Right lobe of liver (tissue), 6 donors: Measurements from ENCODE around the gene KIAA0825. TPM values are rescaled to one million over a fixed set of nuclear protein-coding genes. Genes with fewer than 3 reads are reported as not detected.

Experiments
- ATAC-seq, 4 donors: fragments of 200-7000 bp; cut with Tn5 transposase; one replicate each; pipeline ENCODE4 v1.9.1; 2020; ENCODE audit warnings: mild to moderate bottlenecking in 4 of 4, moderate library complexity in 4 of 4
- DNase-seq, 3 donors: peaks; one replicate each; pipeline ENCODE4 v3.0.0-alpha.2; 2020
- H3K27ac ChIP-seq, 3 donors: fragments of 200-600 bp; one replicate each; pipeline ENCODE4 v1.8.0; 2022
- H3K27me3 ChIP-seq, 2 donors: fragments of 200-600 bp; one replicate each; pipeline ENCODE4 v1.8.0; 2022
- H3K36me3 ChIP-seq, 4 donors: fragments of 200-600 bp; sonication (generic) in 1 of 4; one replicate each; pipeline versions ENCODE4 v1.5.1 to v1.8.0; 2017 to 2022; ENCODE audit warnings: control low read depth in 1 of 4
- H3K4me1 ChIP-seq, 4 donors: fragments of 200-600 bp; sonication (generic) in 1 of 4; one replicate each; pipeline versions ENCODE4 v1.5.1 to v1.8.0; 2017 to 2022; ENCODE audit warnings: control low read depth in 1 of 4
- H3K4me3 ChIP-seq, 3 donors: fragments of 200-600 bp; one replicate each; pipeline ENCODE4 v1.8.0; 2022
- H3K9me3 ChIP-seq, 4 donors: fragments of 200-600 bp; sonication (generic) in 1 of 4; one replicate each; pipeline versions ENCODE4 v1.5.1 to v1.8.0; 2017 to 2022; ENCODE audit warnings: control low read depth in 1 of 4
- POLR2A ChIP-seq: fragments of 450-650 bp; IDR thresholded peaks from one replicate; pipeline ENCODE4 v1.6.1; 2017; ENCODE audit warnings: antibody characterized with exemption, mild to moderate bottlenecking
- WGBS: methylation state at CpG from one replicate; pipeline ENCODE4 v1.1.6; 2018; ENCODE audit warnings: low coverage, low lambda C conversion rate; ENCODE audit not compliant: insufficient coverage; ENCODE audit errors: missing lambda C conversion rate; 5-methylcytosine and 5-hydroxymethylcytosine counted together
- intact Hi-C, 2 donors: fragments of 100-400 bp; cut with DNase I; formaldehyde crosslinking; loops; one replicate each; pipeline versions ENCODE4 v1.11.2 to v1.14.1; 2022
- total RNA-seq, 6 experiments: library from RNA; depleted of rRNA in 2 of 6; stranded (reverse); fragments of >200 nt in 2 of 6; fragmentation: NEBNext Ultra II Directional in 3 of 6; extraction: Animal tissue kit (Norgen Biotek cat#: 25700) in 3 of 6; gene quantifications; one replicate each; pipeline versions ENCODE4 v1.1.0 to v1.2.4, GENCODE V29; 2016 to 2023
- TF ChIP-seq, protein P1 (sequence below), 4 donors: fragments of 200-600 bp in 3 of 4; fragments of 450-650 bp in 1 of 4; IDR thresholded peaks; one replicate each; pipeline versions ENCODE4 v1.5.1 to v1.8.0; 2016 to 2022; ENCODE audit warnings: antibody characterized with exemption in 4 of 4, mild to moderate bottlenecking in 2 of 4
- donor health status: DM: no; HTN: yes; CAD: no.
- donor health status: DM: no; HTN: no; CAD: no.
- donor health status: DM: no; HTN: no; CAD: no.
- donor health status: DM: no; HTN: yes; CAD: no.
- donor health status: DM: no; HTN: yes; CAD: no.

Gene KIAA0825
- total RNA-seq, 6 experiments from 2014 or later, result 0.86 to 3.2 (median 1.7) TPM

DNA sequence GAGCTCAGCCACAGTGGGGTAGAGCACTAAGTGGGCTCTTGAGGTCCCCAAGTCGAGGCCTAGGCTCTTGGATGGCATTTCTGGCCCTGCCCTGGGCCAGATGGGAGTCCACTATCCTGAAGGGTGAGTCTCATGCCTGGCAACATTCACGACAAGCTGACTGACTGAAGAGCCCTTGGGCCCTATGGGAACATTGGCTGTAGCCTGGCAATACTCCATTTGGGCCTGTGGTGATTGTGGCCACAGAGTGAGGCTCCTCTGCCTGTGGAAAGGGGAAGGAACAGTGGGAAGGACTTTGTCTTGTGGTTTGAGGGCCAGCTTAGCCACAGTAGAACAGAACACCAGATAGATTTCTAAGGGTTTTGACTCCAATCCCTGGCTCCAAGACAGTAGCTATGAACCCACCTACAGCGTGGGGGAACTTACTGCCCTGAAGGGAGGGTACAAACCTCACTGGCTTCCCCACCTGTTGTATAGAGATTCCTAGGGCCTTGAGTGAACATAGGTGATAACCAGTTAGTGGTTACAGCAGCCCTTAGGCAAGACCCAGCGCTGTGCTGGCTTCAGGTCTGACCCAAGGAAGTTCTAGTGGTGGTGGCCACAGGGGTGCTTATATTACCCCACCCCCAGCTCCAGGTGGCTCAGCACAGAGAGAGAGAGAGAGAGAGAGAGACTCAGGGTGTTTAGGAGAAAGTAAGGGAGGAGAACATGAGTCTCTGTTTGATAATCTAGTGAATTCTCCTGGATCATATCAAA lies 72.4 kb downstream of the KIAA0825 start:
- DNase-seq (no peak), ATAC-seq (peak; percentile 13 to 51 (median 40))
- H3K27ac ChIP-seq, result no peak overlapping the region
- WGBS, result 60% methylated on average over 1 of the region's 4 CpGs
- no peak overlapping the region for H3K4me3 ChIP-seq
- H3K4me1 ChIP-seq, result no peaks in the 10 kb centered on the region
- no peaks in the 10 kb centered on the region for H3K36me3 ChIP-seq
- intact Hi-C loops, result no loop called here
- TF ChIP-seq, protein P1, sequence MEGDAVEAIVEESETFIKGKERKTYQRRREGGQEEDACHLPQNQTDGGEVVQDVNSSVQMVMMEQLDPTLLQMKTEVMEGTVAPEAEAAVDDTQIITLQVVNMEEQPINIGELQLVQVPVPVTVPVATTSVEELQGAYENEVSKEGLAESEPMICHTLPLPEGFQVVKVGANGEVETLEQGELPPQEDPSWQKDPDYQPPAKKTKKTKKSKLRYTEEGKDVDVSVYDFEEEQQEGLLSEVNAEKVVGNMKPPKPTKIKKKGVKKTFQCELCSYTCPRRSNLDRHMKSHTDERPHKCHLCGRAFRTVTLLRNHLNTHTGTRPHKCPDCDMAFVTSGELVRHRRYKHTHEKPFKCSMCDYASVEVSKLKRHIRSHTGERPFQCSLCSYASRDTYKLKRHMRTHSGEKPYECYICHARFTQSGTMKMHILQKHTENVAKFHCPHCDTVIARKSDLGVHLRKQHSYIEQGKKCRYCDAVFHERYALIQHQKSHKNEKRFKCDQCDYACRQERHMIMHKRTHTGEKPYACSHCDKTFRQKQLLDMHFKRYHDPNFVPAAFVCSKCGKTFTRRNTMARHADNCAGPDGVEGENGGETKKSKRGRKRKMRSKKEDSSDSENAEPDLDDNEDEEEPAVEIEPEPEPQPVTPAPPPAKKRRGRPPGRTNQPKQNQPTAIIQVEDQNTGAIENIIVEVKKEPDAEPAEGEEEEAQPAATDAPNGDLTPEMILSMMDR (IDR thresholded peaks at IDR 0.05), result no peak
- no peak for TF ChIP-seq POLR2A
- H3K27me3 ChIP-seq, result no peaks in the 10 kb centered on the region
- no peaks in the 10 kb centered on the region for H3K9me3 ChIP-seq

DNA sequence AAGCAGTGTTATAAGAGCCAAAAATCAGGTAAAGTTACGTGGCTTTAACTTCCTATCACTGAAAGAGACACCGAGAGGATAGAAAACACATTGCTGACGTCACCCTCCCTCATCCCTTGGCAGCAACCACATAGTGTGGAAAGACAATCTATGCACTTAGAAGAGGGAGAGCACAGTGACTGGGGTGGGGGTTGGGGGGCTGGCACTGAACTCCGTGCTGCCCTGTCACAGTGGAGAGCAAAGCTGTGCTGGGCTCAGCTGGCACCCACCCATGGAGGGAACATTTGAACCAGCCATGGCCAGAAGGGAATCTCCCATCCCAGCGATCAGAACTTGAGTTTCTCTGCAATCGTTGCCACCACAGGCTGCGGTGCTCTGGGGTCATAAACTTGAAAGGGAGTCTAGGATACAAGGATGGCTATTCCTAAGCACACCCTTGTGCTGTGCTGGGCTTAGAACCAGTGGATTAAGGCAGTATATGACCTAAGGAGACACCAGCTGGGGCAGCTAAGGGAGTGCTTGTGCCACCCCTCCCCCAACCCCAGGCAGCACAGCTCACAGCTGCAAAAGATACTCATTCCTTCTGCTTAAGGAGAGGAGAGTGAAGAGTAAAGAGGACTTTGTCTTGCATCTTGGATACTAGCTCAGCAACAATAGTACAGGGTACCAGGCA lies 73.4 kb downstream of the KIAA0825 start:
- ATAC-seq, result no peak
- intact Hi-C loops, result no loop called here
- 65% methylated on average over 3 of the region's 7 CpGs for WGBS

DNA sequence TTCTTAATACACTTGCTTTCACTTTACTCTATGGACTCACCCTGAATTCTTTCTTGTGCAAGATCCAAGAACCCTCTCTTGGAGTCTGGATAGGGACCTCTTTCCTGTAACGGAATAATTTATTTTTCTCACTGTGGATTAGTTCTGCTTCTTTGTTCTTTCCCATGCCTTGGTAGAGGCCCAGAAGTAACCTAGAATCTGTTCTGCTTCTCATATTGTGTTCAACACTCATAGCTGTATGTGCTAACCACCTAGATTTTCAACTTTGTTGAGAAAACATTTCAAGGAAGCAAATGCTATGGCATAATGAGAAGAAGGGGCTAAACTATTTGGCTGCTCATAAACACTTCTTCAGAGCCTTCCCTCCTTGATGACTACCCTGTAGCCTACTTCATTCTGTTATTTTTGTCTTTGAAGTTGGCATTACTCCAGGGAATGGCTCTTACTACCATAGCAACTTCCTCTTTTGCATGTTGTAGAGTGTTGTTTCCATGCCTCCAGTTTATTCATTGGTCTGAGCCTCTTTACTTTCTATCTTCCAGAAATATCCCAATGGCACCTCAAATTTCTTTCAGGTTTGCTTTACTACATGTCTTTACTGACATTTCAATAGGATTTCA lies 74.3 kb downstream of the KIAA0825 start:
- TF ChIP-seq POLR2A, result no peak
- TF ChIP-seq, protein P1 (IDR thresholded peaks at IDR 0.05), result no peak
- H3K9me3 ChIP-seq, result no peaks in the 10 kb centered on the region
- H3K27me3 ChIP-seq, result no peaks in the 10 kb centered on the region
- H3K27ac ChIP-seq, result no peak overlapping the region
- 100% methylated on average over 1 of the region's 1 CpG for WGBS
- no peak overlapping the region for H3K4me3 ChIP-seq
- ATAC-seq, result peak in 3 of 4 donors; percentile 11 to 51 (median 45)
- H3K36me3 ChIP-seq, result no peaks in the 10 kb centered on the region
- intact Hi-C loops, result no loop called here
- no peak for DNase-seq
- H3K4me1 ChIP-seq, result no peaks in the 10 kb centered on the region

More for the DNA sequence above, 73.4 kb downstream of the KIAA0825 start:
- H3K27me3 ChIP-seq, result no peaks in the 10 kb centered on the region
- no peak for TF ChIP-seq POLR2A
- TF ChIP-seq, protein P1 (IDR thresholded peaks at IDR 0.05), result no peak
- H3K4me1 ChIP-seq, result no peaks in the 10 kb centered on the region
- H3K9me3 ChIP-seq, result no peaks in the 10 kb centered on the region
- no peaks in the 10 kb centered on the region for H3K36me3 ChIP-seq
- no peak overlapping the region for H3K4me3 ChIP-seq
- DNase-seq, result no peak
- H3K27ac ChIP-seq, result no peak overlapping the region

DNA sequence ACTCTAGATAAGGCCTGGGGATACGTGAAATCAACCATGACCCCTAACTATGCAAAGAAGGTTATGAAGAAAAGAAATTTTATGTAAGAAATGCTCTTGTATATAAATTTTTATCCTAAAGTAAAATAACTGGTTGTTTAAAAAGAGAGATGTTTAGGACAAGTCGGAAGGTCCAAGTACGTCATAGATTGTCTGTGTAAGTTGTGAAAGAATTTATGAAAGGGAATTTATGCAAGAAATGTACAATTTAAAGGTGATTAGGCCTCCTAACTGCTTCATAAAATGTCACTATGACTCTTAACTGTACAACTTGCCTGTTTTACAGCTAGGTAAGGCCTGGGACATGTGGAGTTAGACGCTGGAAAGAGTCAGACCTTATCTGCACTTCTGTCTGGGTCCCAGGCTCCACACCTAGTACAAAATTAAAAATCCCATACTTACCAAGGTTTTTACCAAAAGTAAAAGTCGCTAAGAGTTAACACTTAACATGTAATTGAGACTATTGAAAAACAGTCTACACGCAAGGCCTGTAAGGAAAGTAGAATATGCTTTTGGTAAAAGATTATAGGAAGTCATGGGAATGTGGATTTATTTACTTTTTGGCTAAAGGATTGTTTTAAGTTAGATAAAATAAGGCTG lies 77.4 kb downstream of the KIAA0825 start:
- intact Hi-C loops, result no loop called here
- no peaks in the 10 kb centered on the region for H3K4me1 ChIP-seq
- no peaks in the 10 kb centered on the region for H3K9me3 ChIP-seq
- WGBS, result 96% methylated on average over 6 of the region's 6 CpGs
- H3K4me3 ChIP-seq, result no peak overlapping the region
- no peaks in the 10 kb centered on the region for H3K27me3 ChIP-seq
- no peak for ATAC-seq
- no peak for DNase-seq
- no peak overlapping the region for H3K27ac ChIP-seq
- no peaks in the 10 kb centered on the region for H3K36me3 ChIP-seq
- TF ChIP-seq, protein P1 (IDR thresholded peaks at IDR 0.05), result no peak
- no peak for TF ChIP-seq POLR2A
